Endothelial cell of umbilical vein (primary cell): ENCODE measurements around the gene CRYBG2. TPM values are rescaled to one million over a fixed set of nuclear protein-coding genes. Genes with fewer than 3 reads are reported as not detected.

Experiments
- BruUV-seq: library from RNA; stranded (reverse); fragments of 400-500 nt; replicated peaks from 2 replicates; lab custom pipeline; 2021; lab: Mats Ljungman, UMichigan
- CTCF ChIA-PET: fragments of 300-600, 350-600 bp; sonication (Branson Sonifier 250); formaldehyde crosslinking; loops from one replicate; lab custom pipeline; 2021; ENCODE audit warnings: antibody characterized with exemption, inconsistent platforms; lab: Charles Lee
- POLR2A ChIA-PET: fragments of 300-600, 350-600 bp; sonication (Branson Sonifier 250); formaldehyde crosslinking; loops from one replicate; lab custom pipeline; 2021; ENCODE audit warnings: antibody characterized with exemption, inconsistent platforms; lab: Charles Lee
- DNase-seq: peaks from one replicate; pipeline ENCODE4 v3.0.0-alpha.2; 2011; ENCODE audit warnings: low read depth, low spot score
- FAIRE-seq: peaks from 2 replicates; lab custom pipeline; 2011; peaks lifted over from hg19 to GRCh38; lab: Jason Lieb, UNC
- H2AFZ ChIP-seq: 2 replicates; pipeline ENCODE4 v1.6.0; 2012; ENCODE audit warnings: low read depth, low read length, control low read depth, inconsistent platforms
- H3K27ac ChIP-seq: 2 replicates; pipeline ENCODE4 v1.5.1; 2011; ENCODE audit warnings: low read depth, mild to moderate bottlenecking, control low read depth, low read length, moderate library complexity; ENCODE audit not compliant: insufficient read depth
- H3K27me3 ChIP-seq, 2 experiments: 2 replicates each; pipeline versions ENCODE4 v1.6.0 to v1.6.1; 2011; ENCODE audit warnings: low read length in 2 of 2, mixed read lengths in 1 of 2; ENCODE audit not compliant: control insufficient read depth in 2 of 2, insufficient read depth in 2 of 2
- H3K36me3 ChIP-seq, 2 experiments: 2 replicates in 1 of 2; 3 replicates in 1 of 2; pipeline ENCODE4 v1.5.1; 2011; ENCODE audit warnings: low read length in 2 of 2, mild to moderate bottlenecking in 1 of 2, moderate library complexity in 1 of 2; ENCODE audit not compliant: control insufficient read depth in 2 of 2, insufficient read depth in 2 of 2; ENCODE audit errors: extremely low read depth in 1 of 2
- H3K4me1 ChIP-seq: 3 replicates; pipeline ENCODE4 v1.5.1; 2011; ENCODE audit warnings: mild to moderate bottlenecking, low read length; ENCODE audit not compliant: control insufficient read depth, insufficient read depth; ENCODE audit errors: extremely low read depth
- H3K4me2 ChIP-seq: 2 replicates; pipeline ENCODE4 v1.6.1; 2011; ENCODE audit warnings: low read length, control low read depth, mixed read lengths; ENCODE audit not compliant: insufficient read depth
- H3K4me3 ChIP-seq, 3 experiments: fragments of 200-600 bp in 1 of 3; sonication (generic), shearing (Covaris generic) in 1 of 3; replicated peaks in 1 of 3; 2 replicates each; pipeline ENCODE4 v1.5.1; 2011 to 2016; ENCODE audit warnings: control low read depth in 3 of 3, low read length in 3 of 3, mild to moderate bottlenecking in 2 of 3, inconsistent platforms in 1 of 3, low read depth in 1 of 3, moderate library complexity in 1 of 3; ENCODE audit not compliant: insufficient read depth in 1 of 3
- H3K79me2 ChIP-seq: 2 replicates; pipeline ENCODE4 v1.6.0; 2012; ENCODE audit warnings: low read length, inconsistent platforms; ENCODE audit not compliant: control insufficient read depth, insufficient read depth
- H3K9ac ChIP-seq: replicated peaks from 2 replicates; pipeline ENCODE3; 2011; ENCODE audit warnings: low read length, control low read depth; ENCODE audit not compliant: insufficient read depth; ENCODE audit errors: extremely low read depth
- H3K9me1 ChIP-seq: replicated peaks from 3 replicates; pipeline ENCODE4 v1.6.0; 2011; ENCODE audit warnings: mild to moderate bottlenecking, low read length; ENCODE audit not compliant: control insufficient read depth, insufficient read depth; ENCODE audit errors: extremely low read depth
- H3K9me3 ChIP-seq: replicated peaks from 2 replicates; pipeline ENCODE4 v1.5.1; 2012; ENCODE audit warnings: low read length, inconsistent platforms; ENCODE audit not compliant: control insufficient read depth, insufficient read depth
- H4K20me1 ChIP-seq: replicated peaks from 2 replicates; pipeline ENCODE3; 2011; ENCODE audit warnings: mild to moderate bottlenecking, low read length; ENCODE audit not compliant: control insufficient read depth, insufficient read depth; ENCODE audit errors: extremely low read depth
- EZH2 ChIP-seq: IDR thresholded peaks from 2 replicates; pipeline ENCODE4 v1.6.1; 2012; ENCODE audit warnings: borderline replicate concordance, low read depth, mild to moderate bottlenecking, moderate library complexity, low read length, inconsistent platforms; ENCODE audit not compliant: severe bottlenecking
- JUN ChIP-seq: IDR thresholded peaks from 2 replicates; pipeline ENCODE4 v1.6.1; 2011; ENCODE audit warnings: borderline replicate concordance, low read depth; ENCODE audit not compliant: insufficient read length, insufficient read depth
- POLR2A ChIP-seq: IDR thresholded peaks from 2 replicates; pipeline ENCODE4 v1.6.1; 2012; ENCODE audit warnings: low read depth, mild to moderate bottlenecking, control low read depth, low read length
- dilution Hi-C: fragments of 300-500 bp; cut with MboI; formaldehyde crosslinking; loops from one replicate; pipeline ENCODE4 v1.15.0; 2019; ENCODE audit warnings: low sequenced_read_pairs; ENCODE audit not compliant: extremely low pct_ligation_motif_present
- intact Hi-C: fragments of 100-400 bp; cut with micrococcal nuclease; formaldehyde crosslinking; loops from one replicate; pipeline ENCODE4 v1.10.0; 2022
- polyA plus RNA-seq, 4 experiments: library from polyadenylated mRNA; depleted of rRNA in 3 of 4; stranded (reverse) in 3 of 4; unstranded in 1 of 4; fragments of >200 nt; gene quantifications; 2 replicates each; pipeline versions ENCODE4 v1.2.1 to v1.2.3, GENCODE V29; 2011 to 2012; ENCODE audit warnings: missing spikeins in 1 of 4
- total RNA-seq: library from RNA; stranded (reverse); gene quantifications from 2 replicates; pipeline ENCODE4 v1.2.3, GENCODE V29; 2021
- TF ChIP-seq, protein P1 (sequence below): IDR thresholded peaks from 2 replicates; pipeline ENCODE4 v1.6.1; 2011; ENCODE audit not compliant: insufficient read depth, insufficient read length

Gene CRYBG2
- total and polyA plus RNA-seq, 2 donors (not counting 3 experiments of a cell fraction or from before 2014, with no cell fraction given): not detected

DNA sequence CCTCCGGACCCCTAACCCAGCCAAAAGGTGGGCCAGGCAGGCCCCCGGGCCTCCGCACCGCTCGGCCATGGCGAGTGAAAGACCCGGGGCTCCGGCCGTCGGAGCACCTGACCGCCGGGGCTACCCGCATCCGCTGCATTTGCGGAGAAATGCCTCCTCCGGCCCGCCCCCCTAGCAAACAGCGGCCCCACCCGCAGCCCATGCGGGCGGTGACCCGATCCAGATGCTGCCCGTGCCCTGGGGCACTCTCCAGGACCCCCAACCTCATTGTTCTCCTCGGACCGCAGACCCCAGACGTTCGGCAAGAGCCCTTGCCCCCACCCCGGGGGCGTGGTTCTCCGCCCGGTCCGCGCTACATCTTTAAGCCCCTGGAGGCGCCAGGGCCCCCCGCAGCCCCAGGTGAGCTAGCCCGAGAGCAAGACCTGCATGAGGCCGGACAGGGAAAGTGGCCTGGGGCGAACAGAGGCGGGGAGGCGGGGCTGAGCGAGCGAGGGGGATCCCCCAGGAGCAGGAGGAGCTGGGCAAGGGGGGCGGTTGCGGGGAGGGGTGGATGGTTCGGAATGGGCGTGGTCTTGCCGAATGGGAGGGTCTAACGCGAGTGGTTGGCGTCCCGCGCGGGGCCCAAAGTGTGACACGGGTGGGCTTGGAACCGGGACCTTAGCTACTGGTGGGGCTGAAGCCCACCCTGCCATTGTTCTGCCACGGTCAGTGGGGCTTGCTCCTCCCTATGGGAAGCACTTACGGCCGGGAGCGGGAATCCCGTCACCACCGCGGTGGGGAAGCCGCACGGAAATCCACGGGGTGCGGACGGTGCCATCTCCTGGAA, 6.3 kb upstream of the CRYBG2 start:
- H3K4me2 ChIP-seq: no peak overlapping the region
- no peaks in the 10 kb centered on the region for H3K36me3 ChIP-seq
- H2AFZ ChIP-seq: peak overlapping the region; percentile 26
- ChIA-PET POLR2A (no interaction called here), CTCF (interaction anchor here (2.8 kb wide), 1 partner anchor 38 kb away, joined by 16 read pairs; no protein-coding TSS in a partner anchor)
- no peaks in the 10 kb centered on the region for H4K20me1 ChIP-seq
- dilution Hi-C loops: no loop called here
- no peaks in the 10 kb centered on the region for H3K4me1 ChIP-seq
- no peak overlapping the region for H3K9ac ChIP-seq
- intact Hi-C loops: loop anchor here (5.0 kb wide), 1 partner anchor 38 kb away; no protein-coding TSS in a partner anchor
- H3K27ac ChIP-seq: no peak overlapping the region
- H3K9me3 ChIP-seq: no peaks in the 10 kb centered on the region
- H3K79me2 ChIP-seq: no peaks in the 10 kb centered on the region
- DNase-seq (no peak), FAIRE-seq (no peak)
- H3K4me3 ChIP-seq: no peak overlapping the region
- no peaks in the 10 kb centered on the region for H3K9me1 ChIP-seq
- TF ChIP-seq POLR2A (no peak), JUN (no peak), EZH2 (peak; percentile 78)
- peaks cover 23 to 25% of the 10 kb centered on the region in 2 experiments for H3K27me3 ChIP-seq
- BruUV-seq: no TSS peak

DNA sequence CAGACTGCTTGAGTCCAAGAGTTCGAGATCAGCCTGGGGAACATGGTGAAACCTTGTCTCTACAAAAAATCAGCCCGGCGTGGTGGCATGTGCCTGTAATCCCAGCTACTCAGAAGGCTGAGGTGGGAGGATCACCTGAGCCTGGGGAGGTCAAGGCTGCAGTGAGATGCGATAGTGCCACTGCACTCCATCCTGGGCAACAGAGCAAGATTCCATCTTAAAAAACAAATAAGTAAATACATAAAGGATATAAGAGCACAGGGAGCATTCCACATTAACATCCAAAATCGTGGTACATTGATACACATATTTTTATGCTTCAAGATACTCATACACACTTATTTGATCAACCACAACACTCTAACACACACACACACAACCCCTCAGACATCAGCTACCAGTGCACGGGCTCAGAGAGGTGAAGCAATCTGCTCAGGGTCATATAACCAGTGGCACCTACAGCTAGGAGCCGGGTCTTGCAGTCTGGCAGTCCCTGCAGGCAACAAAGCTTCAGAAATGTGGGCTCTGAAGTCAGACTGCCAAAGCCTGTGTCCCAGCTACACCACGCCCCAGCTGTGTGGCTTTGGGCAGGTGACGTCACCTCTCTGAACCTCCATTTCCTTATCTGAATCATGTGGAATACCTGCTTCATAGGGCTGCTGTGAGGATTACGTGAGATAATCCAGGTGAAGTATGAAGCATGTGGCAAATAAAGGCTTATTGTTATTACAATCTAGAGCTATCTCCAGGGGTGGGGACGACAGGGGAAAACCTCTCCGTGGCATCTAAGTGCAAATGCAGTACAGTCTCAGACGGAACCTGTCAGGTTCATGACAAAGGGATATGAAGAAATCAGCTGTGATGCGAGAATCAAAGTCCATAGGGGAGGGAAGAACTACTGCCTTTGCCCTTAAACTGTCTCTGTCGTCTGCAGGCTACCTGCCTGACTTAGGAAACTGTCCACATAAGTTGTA, 4.8 kb upstream of the CRYBG2 start:
- POLR2A ChIA-PET: interaction anchor here (0.5 to 0.6 kb wide), 2 partner anchors 39 to 483 kb away, joined by 3 to 4 read pairs; no protein-coding TSS in a partner anchor
- Histone ChIP-seq H3K36me3 (no peaks in the 10 kb centered on the region), H4K20me1 (no peaks in the 10 kb centered on the region), H2AFZ (no peak overlapping the region), H3K4me2 (no peak overlapping the region), H3K4me3 (no peak overlapping the region), H3K9me3 (no peaks in the 10 kb centered on the region), H3K9me1 (no peaks in the 10 kb centered on the region), H3K4me1 (no peaks in the 10 kb centered on the region), H3K27me3 (peaks cover 23 to 25% of the 10 kb centered on the region in 2 experiments), H3K79me2 (no peaks in the 10 kb centered on the region), H3K27ac (no peak overlapping the region), H3K9ac (no peak overlapping the region)
- dilution Hi-C loops: no loop called here
- TF ChIP-seq, protein P1, sequence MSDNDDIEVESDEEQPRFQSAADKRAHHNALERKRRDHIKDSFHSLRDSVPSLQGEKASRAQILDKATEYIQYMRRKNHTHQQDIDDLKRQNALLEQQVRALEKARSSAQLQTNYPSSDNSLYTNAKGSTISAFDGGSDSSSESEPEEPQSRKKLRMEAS: no peak
- CTCF ChIA-PET: interaction anchor here (0.7 to 2.2 kb wide), 5 partner anchors 13 to 83 kb away, joined by 3 to 11 read pairs (median 5); no protein-coding TSS in a partner anchor
- FAIRE-seq (no peak), DNase-seq (no peak)
- intact Hi-C loops: no loop called here
- no TSS peak for BruUV-seq
